GM23248 (cell line): ENCODE results near the gene SOCS4. TPM values are rescaled to one million over a fixed set of nuclear protein-coding genes. Genes with fewer than 3 reads are reported as not detected.

ENCODE experiments used
- DNase-seq: peaks from one replicate; pipeline ENCODE4 v3.0.0-alpha.2; 2015
- H2AFZ ChIP-seq: fragments of 200-600 bp; sonication (generic); 2 replicates; pipeline ENCODE4 v1.6.1; 2016; ENCODE audit warnings: antibody characterized with exemption
- H3F3A ChIP-seq: fragments of 200-600 bp; sonication (generic); 2 replicates; pipeline ENCODE4 v1.6.1; 2016; ENCODE audit warnings: mild to moderate bottlenecking, antibody characterized with exemption, mixed run types; ENCODE audit not compliant: insufficient read depth
- H3K27ac ChIP-seq: fragments of 200-600 bp; sonication (generic); 2 replicates; pipeline ENCODE4 v1.5.1; 2016; ENCODE audit warnings: mild to moderate bottlenecking
- H3K27me3 ChIP-seq: fragments of 200-600 bp; sonication (generic); replicated peaks from 2 replicates; pipeline ENCODE4 v1.6.1; 2016; ENCODE audit warnings: mild to moderate bottlenecking; ENCODE audit not compliant: insufficient read depth
- H3K36me3 ChIP-seq: fragments of 200-600 bp; sonication (generic); 2 replicates; pipeline ENCODE4 v1.6.1; 2016; ENCODE audit warnings: low read depth, mild to moderate bottlenecking
- H3K4me1 ChIP-seq: fragments of 200-600 bp; sonication (generic); 2 replicates; pipeline ENCODE4 v1.6.1; 2016; ENCODE audit warnings: mild to moderate bottlenecking; ENCODE audit not compliant: insufficient read depth
- H3K4me2 ChIP-seq: fragments of 200-600 bp; sonication (generic); one replicate; pipeline ENCODE4 v1.6.1; 2016; ENCODE audit warnings: mild to moderate bottlenecking; ENCODE audit not compliant: unreplicated experiment
- H3K4me3 ChIP-seq: fragments of 200-600 bp; sonication (generic); 2 replicates; pipeline ENCODE4 v1.5.1; 2016; ENCODE audit warnings: mild to moderate bottlenecking
- H3K79me2 ChIP-seq: fragments of 200-600 bp; sonication (generic); 2 replicates; pipeline ENCODE4 v1.6.1; 2016; ENCODE audit warnings: mild to moderate bottlenecking; ENCODE audit not compliant: insufficient read depth
- H3K9ac ChIP-seq: fragments of 200-600 bp; sonication (generic); 2 replicates; pipeline ENCODE4 v1.6.1; 2016; ENCODE audit warnings: mild to moderate bottlenecking
- H3K9me2 ChIP-seq: fragments of 200-600 bp; sonication (generic); 2 replicates; pipeline ENCODE4 v1.6.1; 2016; ENCODE audit warnings: mixed run types, mild to moderate bottlenecking, moderate library complexity; ENCODE audit not compliant: insufficient read depth
- H3K9me3 ChIP-seq: fragments of 200-600 bp; sonication (generic); one replicate; pipeline ENCODE4 v1.6.1; 2017; ENCODE audit warnings: low read depth
- H4K20me1 ChIP-seq: fragments of 200-600 bp; sonication (generic); 2 replicates; pipeline ENCODE4 v1.6.0; 2016; ENCODE audit not compliant: insufficient read depth
- EZH2 ChIP-seq: fragments of 200-600 bp; sonication (generic); IDR thresholded peaks from 2 replicates; pipeline ENCODE4 v1.6.1; 2018; ENCODE audit warnings: antibody characterized with exemption, mild to moderate bottlenecking; ENCODE audit not compliant: insufficient read depth, poor library complexity, severe bottlenecking
- EZH2phosphoT487 ChIP-seq: fragments of 200-600 bp; sonication (generic); IDR thresholded peaks from 2 replicates; pipeline ENCODE4 v1.6.1; 2018; ENCODE audit warnings: antibody characterized with exemption, moderate library complexity, mild to moderate bottlenecking, low read depth; ENCODE audit not compliant: insufficient read depth
- WGBS, 2 experiments: methylation state at CpG; one replicate each; pipeline ENCODE4 v1.1.6; 2015 to 2017; ENCODE audit warnings: low lambda C conversion rate in 2 of 2, low coverage in 1 of 2; ENCODE audit errors: missing lambda C conversion rate in 2 of 2; 5-methylcytosine and 5-hydroxymethylcytosine counted together
- in situ Hi-C: fragments of 300-500 bp; cut with MboI; formaldehyde crosslinking; loops from 2 replicates; pipeline ENCODE4 v1.15.0; 2020
- polyA plus RNA-seq: library from polyadenylated mRNA; unstranded; fragments of >200 nt; fragmentation: Nextera tagmentation; extraction: Ambion mirVana; gene quantifications from 2 replicates; pipeline ENCODE4 v1.2.1, GENCODE V29; 2016
- total RNA-seq: library from RNA; depleted of rRNA; stranded (reverse); fragments of >200 nt; shearing (Covaris generic); gene quantifications from 2 replicates; pipeline ENCODE4 v1.2.3, GENCODE V29; 2014; rRNA removed

SOCS4 gene
- total RNA-seq (15.7 TPM in 2 replicates), polyA plus RNA-seq (7.4 and 7.7 TPM in 2 replicates)

GRCh38 chr14:55026793-55027561, at the start of gene SOCS4, which contains the start of gene WDHD1:
SOCS4 (plus strand) TSS chr14:55027236; CDS start chr14:55043042, 15,806 bp downstream.
WDHD1 (minus strand) TSS chr14:55027099; CDS start chr14:55026787, 312 bp downstream.
- H3K4me1 ChIP-seq, result peaks cover 35% of the 10 kb centered on the region
- no peaks in the 10 kb centered on the region for H3K9me2 ChIP-seq
- peaks cover 15% of the 10 kb centered on the region; the same call in 1 of the 2 replicates for H3F3A ChIP-seq
- H3K27me3 ChIP-seq, result no peaks in the 10 kb centered on the region
- H3K36me3 ChIP-seq, result no peaks in the 10 kb centered on the region
- peak; percentile 95 for DNase-seq
- peak within 1 kb of the TSS; percentile 98 for H3K4me2 ChIP-seq
- 0% methylated on average over 50 to 52 of the region's 56 CpGs for WGBS, 2 experiments
- TF ChIP-seq EZH2, result no peak
- TF ChIP-seq EZH2phosphoT487, result no peak
- in situ Hi-C loops, result no loop called here
- H4K20me1 ChIP-seq, result peaks cover 4% of the 10 kb centered on the region; the same call in 1 of the 2 replicates
- no peaks in the 10 kb centered on the region for H3K9me3 ChIP-seq
- H2AFZ ChIP-seq, result peak within 1 kb of the TSS; percentile 98
- peak within 1 kb of the TSS; percentile 91 for H3K9ac ChIP-seq
- H3K27ac ChIP-seq, result peak within 1 kb of the TSS; percentile 84
- H3K79me2 ChIP-seq, result peaks cover 84% of the 10 kb centered on the region
- H3K4me3 ChIP-seq, result peak within 1 kb of the TSS; percentile 91

GRCh38 chr14:54979039-54979438, 48.0 kb upstream of the SOCS4 start:
- no peaks in the 10 kb centered on the region for H3K27me3 ChIP-seq
- H3K4me3 ChIP-seq, result no peak overlapping the region
- H3K9me2 ChIP-seq, result no peaks in the 10 kb centered on the region
- H3F3A ChIP-seq, result peaks cover 17% of the 10 kb centered on the region; the same call in 1 of the 2 replicates
- H3K9ac ChIP-seq, result no peak overlapping the region
- H3K79me2 ChIP-seq, result no peaks in the 10 kb centered on the region
- peaks cover 16% of the 10 kb centered on the region for H3K4me1 ChIP-seq
- in situ Hi-C loops, result loop anchor here (25.0 kb wide), 1 partner anchor 417 kb away; the partner anchor contains the start of gene SAMD4A
- 97 to 100% methylated on average over 3 of the region's 3 CpGs for WGBS, 2 experiments
- H3K4me2 ChIP-seq, result no peak overlapping the region
- TF ChIP-seq EZH2phosphoT487, result no peak
- no peak for TF ChIP-seq EZH2
- no peak overlapping the region for H3K27ac ChIP-seq
- no peaks in the 10 kb centered on the region for H4K20me1 ChIP-seq
- no peak for DNase-seq
- no peak overlapping the region for H2AFZ ChIP-seq
- H3K9me3 ChIP-seq, result no peaks in the 10 kb centered on the region
- H3K36me3 ChIP-seq, result no peaks in the 10 kb centered on the region; the same call in 1 of the 2 replicates

DNA sequence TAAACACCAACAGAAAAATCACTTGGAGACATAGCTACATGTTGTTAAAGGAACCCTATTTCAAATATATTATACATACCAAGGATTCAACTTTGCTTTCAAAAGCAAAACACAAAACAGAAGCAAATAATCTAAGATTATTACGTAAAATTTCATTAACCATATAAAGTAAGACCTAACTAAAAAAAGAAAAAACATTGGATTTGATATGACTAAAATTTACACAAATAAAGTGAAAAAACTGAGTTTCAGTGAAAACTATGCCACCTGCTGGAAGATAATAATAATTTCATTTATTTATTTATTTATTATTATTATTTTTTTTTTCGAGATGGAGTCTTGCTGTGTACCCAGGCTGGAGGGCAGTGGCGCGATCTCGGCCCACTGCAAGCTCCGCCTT, 45.3 kb upstream of the SOCS4 start:
- peaks cover 9% of the 10 kb centered on the region; the same call in 1 of the 2 replicates for H3F3A ChIP-seq
- H2AFZ ChIP-seq, result no peak overlapping the region
- 66% methylated on average over 6 of the region's 6 CpGs for WGBS, 2 experiments
- no peak overlapping the region for H3K4me3 ChIP-seq
- H3K4me2 ChIP-seq, result no peak overlapping the region
- peak; percentile 58 for DNase-seq
- H3K9me2 ChIP-seq, result no peaks in the 10 kb centered on the region
- H3K36me3 ChIP-seq, result no peaks in the 10 kb centered on the region; the same call in 1 of the 2 replicates
- H3K9me3 ChIP-seq, result no peaks in the 10 kb centered on the region
- no peaks in the 10 kb centered on the region for H3K27me3 ChIP-seq
- peaks cover 7% of the 10 kb centered on the region for H3K4me1 ChIP-seq
- no peaks in the 10 kb centered on the region for H3K79me2 ChIP-seq
- H3K27ac ChIP-seq, result no peak overlapping the region
- TF ChIP-seq EZH2 (no peak), EZH2phosphoT487 (no peak)
- no peak overlapping the region for H3K9ac ChIP-seq
- no peaks in the 10 kb centered on the region for H4K20me1 ChIP-seq
- in situ Hi-C loops, result loop anchor here (25.0 kb wide), 1 partner anchor 419 kb away; the partner anchor contains the start of gene SAMD4A

DNA sequence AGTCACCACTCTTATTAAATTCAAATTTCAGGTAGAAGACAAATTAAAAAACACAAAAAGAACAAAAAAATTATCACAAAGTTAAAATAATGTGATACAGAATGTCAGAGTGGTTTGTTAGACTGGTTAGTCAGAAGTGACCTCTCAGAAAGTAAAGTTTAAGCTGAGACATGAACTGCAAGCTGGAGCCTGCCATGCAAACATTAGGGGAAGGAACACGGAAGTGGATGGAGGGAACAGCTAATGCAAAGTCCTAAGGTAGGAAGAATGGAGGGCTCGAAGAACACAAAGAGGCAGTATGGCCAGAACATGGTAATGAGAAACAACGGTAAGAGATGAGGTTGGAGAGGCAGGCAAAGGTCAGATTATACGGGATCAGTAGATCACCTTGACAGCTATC, 41.9 kb upstream of the SOCS4 start:
- Histone ChIP-seq H3K4me2 (no peak overlapping the region), H2AFZ (no peak overlapping the region), H3K27me3 (no peaks in the 10 kb centered on the region), H4K20me1 (no peaks in the 10 kb centered on the region), H3F3A (no peaks in the 10 kb centered on the region), H3K9ac (no peak overlapping the region), H3K27ac (no peak overlapping the region), H3K79me2 (no peaks in the 10 kb centered on the region), H3K9me2 (no peaks in the 10 kb centered on the region), H3K36me3 (no peaks in the 10 kb centered on the region; the same call in 1 of the 2 replicates), H3K9me3 (no peaks in the 10 kb centered on the region), H3K4me1 (no peaks in the 10 kb centered on the region), H3K4me3 (no peak overlapping the region)
- no peak for DNase-seq
- TF ChIP-seq EZH2phosphoT487, result no peak
- TF ChIP-seq EZH2, result no peak
- in situ Hi-C loops, result loop anchor here (25.0 kb wide), 1 partner anchor 423 kb away; the partner anchor contains the start of gene SAMD4A
- WGBS, 2 experiments, result 94 to 99% methylated on average over 4 of the region's 4 CpGs
